Esophagus squamous epithelium (tissue), 4 donors: ENCODE measurements around the gene KAZALD1.

Experiments
- POLR2A ChIP-seq, 4 donors: fragments of 450-650 bp; IDR thresholded peaks; one replicate each; pipeline ENCODE4 v1.6.1; 2017; ENCODE audit warnings: antibody characterized with exemption in 4 of 4, mild to moderate bottlenecking in 4 of 4, moderate library complexity in 3 of 4
- TF ChIP-seq, protein P1 (sequence below), 6 experiments: fragments of 450-650 bp in 4 of 6; fragments of 200-600 bp in 2 of 6; sonication (generic) in 2 of 6; IDR thresholded peaks; one replicate each; pipeline ENCODE4 v1.5.1; 2016 to 2019; ENCODE audit warnings: antibody characterized with exemption in 6 of 6, mild to moderate bottlenecking in 4 of 6, moderate library complexity in 4 of 6

DNA sequence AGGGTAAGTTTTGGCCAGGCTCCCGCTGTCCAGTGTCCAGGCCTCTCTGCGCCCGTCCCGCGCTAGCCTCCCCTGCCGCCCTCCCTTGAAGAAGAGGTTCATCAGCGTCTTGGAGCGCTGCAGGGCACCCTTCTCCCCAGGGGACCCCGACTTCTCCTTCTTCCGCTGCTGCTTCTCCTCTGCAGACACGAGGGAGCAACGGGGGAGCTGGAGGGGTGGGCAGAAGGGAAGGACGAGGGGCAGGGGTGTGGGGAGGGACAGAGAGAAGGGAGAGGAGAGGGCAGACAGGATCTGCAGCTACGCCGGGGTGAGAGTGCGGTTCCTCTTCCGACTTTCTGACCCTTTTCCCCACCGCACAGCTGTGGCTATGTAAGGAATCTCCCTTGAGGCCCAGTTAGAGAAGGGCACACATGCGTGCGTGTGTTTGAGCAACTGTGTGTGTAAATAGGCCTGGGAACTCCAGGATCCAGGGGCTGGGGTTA, 43.6 kb upstream of the KAZALD1 start:
- TF ChIP-seq, protein P1, sequence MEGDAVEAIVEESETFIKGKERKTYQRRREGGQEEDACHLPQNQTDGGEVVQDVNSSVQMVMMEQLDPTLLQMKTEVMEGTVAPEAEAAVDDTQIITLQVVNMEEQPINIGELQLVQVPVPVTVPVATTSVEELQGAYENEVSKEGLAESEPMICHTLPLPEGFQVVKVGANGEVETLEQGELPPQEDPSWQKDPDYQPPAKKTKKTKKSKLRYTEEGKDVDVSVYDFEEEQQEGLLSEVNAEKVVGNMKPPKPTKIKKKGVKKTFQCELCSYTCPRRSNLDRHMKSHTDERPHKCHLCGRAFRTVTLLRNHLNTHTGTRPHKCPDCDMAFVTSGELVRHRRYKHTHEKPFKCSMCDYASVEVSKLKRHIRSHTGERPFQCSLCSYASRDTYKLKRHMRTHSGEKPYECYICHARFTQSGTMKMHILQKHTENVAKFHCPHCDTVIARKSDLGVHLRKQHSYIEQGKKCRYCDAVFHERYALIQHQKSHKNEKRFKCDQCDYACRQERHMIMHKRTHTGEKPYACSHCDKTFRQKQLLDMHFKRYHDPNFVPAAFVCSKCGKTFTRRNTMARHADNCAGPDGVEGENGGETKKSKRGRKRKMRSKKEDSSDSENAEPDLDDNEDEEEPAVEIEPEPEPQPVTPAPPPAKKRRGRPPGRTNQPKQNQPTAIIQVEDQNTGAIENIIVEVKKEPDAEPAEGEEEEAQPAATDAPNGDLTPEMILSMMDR (IDR thresholded peaks at IDR 0.05) = no peak
- no peak for TF ChIP-seq POLR2A (IDR thresholded peaks at IDR 0.05)
